H1 (cell line): ENCODE results near the gene MFAP3L. TPM values are rescaled to one million over a fixed set of nuclear protein-coding genes. Genes with fewer than 3 reads are reported as not detected.
A peak's percentile ranks its signal among the peaks of the same experiment; 100 is the strongest.

ENCODE experiments used
- CTCF ChIA-PET: fragments of 300-600 bp; sonication (Branson Sonifier 250); formaldehyde crosslinking; loops from one replicate; lab custom pipeline; 2021; ENCODE audit not compliant: partially characterized antibody; lab: Charles Lee
- POLR2A ChIA-PET: fragments of 300-600 bp; sonication (Branson Sonifier 250); formaldehyde crosslinking; loops from one replicate; lab custom pipeline; 2021; ENCODE audit warnings: inconsistent platforms; ENCODE audit not compliant: partially characterized antibody; lab: Charles Lee
- DNase-seq, 2 experiments: peaks; one replicate each; pipeline versions ENCODE4 v3.0.0 to v3.0.0-alpha.2; 2010 to 2022; ENCODE audit warnings: low spot score in 2 of 2, low read depth in 1 of 2, mixed read lengths in 1 of 2
- FAIRE-seq: peaks from 2 replicates; lab custom pipeline; 2011; peaks lifted over from hg19 to GRCh38; lab: Jason Lieb, UNC
- H2AFZ ChIP-seq: 2 replicates; pipeline ENCODE4 v1.8.1; 2012; ENCODE audit warnings: low read length, inconsistent platforms
- H2AK5ac ChIP-seq: 2 replicates; pipeline ENCODE4 v1.6.1; 2013; ENCODE audit warnings: low read depth, low read length
- H2BK120ac ChIP-seq: replicated peaks from 2 replicates; pipeline ENCODE3; 2013; ENCODE audit warnings: low read depth, low read length, inconsistent platforms
- H2BK12ac ChIP-seq: 2 replicates; pipeline ENCODE4 v1.6.1; 2013; ENCODE audit warnings: low read depth, low read length
- H2BK15ac ChIP-seq: 2 replicates; pipeline ENCODE4 v1.6.1; 2013; ENCODE audit warnings: low read length
- H2BK20ac ChIP-seq: 2 replicates; pipeline ENCODE4 v1.6.1; 2013; ENCODE audit warnings: low read length
- H2BK5ac ChIP-seq: 2 replicates; pipeline ENCODE4 v1.6.1; 2013; ENCODE audit warnings: low read depth, low read length
- H3K14ac ChIP-seq: 2 replicates; pipeline ENCODE4 v1.6.1; 2013; ENCODE audit warnings: inconsistent platforms; ENCODE audit not compliant: insufficient read length
- H3K18ac ChIP-seq: 2 replicates; pipeline ENCODE4 v1.6.1; 2013; ENCODE audit warnings: low read length; ENCODE audit errors: extremely low read depth
- H3K23ac ChIP-seq: 2 replicates; pipeline ENCODE4 v1.6.1; 2013; ENCODE audit warnings: inconsistent platforms; ENCODE audit not compliant: insufficient read length
- H3K23me2 ChIP-seq: 2 replicates; pipeline ENCODE4 v1.6.1; 2013; ENCODE audit warnings: low read depth, low read length
- H3K27ac ChIP-seq: 2 replicates; pipeline ENCODE4 v1.6.1; 2011; ENCODE audit warnings: low read depth, low read length, inconsistent platforms
- H3K27me3 ChIP-seq, 4 experiments: replicated peaks in 1 of 4; 1 replicate in 1 of 4; 2 replicates in 3 of 4; pipeline versions ENCODE4 v1.6.1 to v1.8.1; 2011 to 2013; ENCODE audit warnings: low read length in 3 of 4, mild to moderate bottlenecking in 3 of 4, inconsistent platforms in 2 of 4, mixed read lengths in 2 of 4, moderate library complexity in 1 of 4; ENCODE audit not compliant: control insufficient read depth in 3 of 4, insufficient read depth in 3 of 4; ENCODE audit errors: extremely low read depth in 1 of 4
- H3K36me3 ChIP-seq, 4 experiments: 2 replicates each; pipeline versions ENCODE4 v1.6.1 to v1.8.1; 2011 to 2013; ENCODE audit warnings: mild to moderate bottlenecking in 4 of 4, low read length in 3 of 4, moderate library complexity in 2 of 4, control low read depth in 1 of 4, inconsistent platforms in 1 of 4; ENCODE audit not compliant: insufficient read depth in 4 of 4, control insufficient read depth in 2 of 4
- H3K4ac ChIP-seq: replicated peaks from 2 replicates; pipeline ENCODE3; 2013; ENCODE audit warnings: low read length, low read depth, mixed read lengths, inconsistent platforms; ENCODE audit not compliant: insufficient read length
- H3K4me1 ChIP-seq, 4 experiments: replicated peaks in 1 of 4; 1 replicate in 1 of 4; 2 replicates in 3 of 4; pipeline versions ENCODE4 v1.6.1 to v1.8.1; 2011 to 2013; ENCODE audit warnings: low read length in 3 of 4, inconsistent platforms in 2 of 4, mixed read lengths in 1 of 4; ENCODE audit not compliant: insufficient read depth in 4 of 4, control insufficient read depth in 3 of 4
- H3K4me2 ChIP-seq, 2 experiments: 2 replicates each; pipeline versions ENCODE4 v1.6.1 to v1.8.1; 2011 to 2013; ENCODE audit warnings: low read depth in 2 of 2, low read length in 2 of 2, control low read depth in 1 of 2, inconsistent platforms in 1 of 2, mild to moderate bottlenecking in 1 of 2; ENCODE audit not compliant: insufficient read depth in 1 of 2
- H3K4me3 ChIP-seq, 4 experiments: fragments of 200-600, 300-600 bp in 1 of 4; sonication (generic), shearing (Covaris generic), sonication (Bioruptor Twin) in 1 of 4; 2 replicates each; pipeline versions ENCODE4 v1.5.1 to v1.8.1; 2011 to 2016; ENCODE audit warnings: low read length in 4 of 4, low read depth in 3 of 4, control low read depth in 2 of 4, inconsistent platforms in 2 of 4, mild to moderate bottlenecking in 2 of 4, mixed read lengths in 1 of 4, moderate library complexity in 1 of 4; ENCODE audit not compliant: insufficient read depth in 2 of 4; ENCODE audit errors: extremely low read depth in 1 of 4
- H3K56ac ChIP-seq: replicated peaks from 2 replicates; pipeline ENCODE3; 2013; ENCODE audit warnings: low read depth, mild to moderate bottlenecking, mixed read lengths, low read length, inconsistent platforms; ENCODE audit not compliant: insufficient read length
- H3K79me1 ChIP-seq: 2 replicates; pipeline ENCODE4 v1.6.1; 2013; ENCODE audit warnings: low read depth, low read length, control low read depth
- H3K79me2 ChIP-seq, 2 experiments: 2 replicates each; pipeline versions ENCODE4 v1.6.1 to v1.8.1; 2012 to 2013; ENCODE audit warnings: low read length in 2 of 2, mild to moderate bottlenecking in 2 of 2, inconsistent platforms in 1 of 2; ENCODE audit not compliant: insufficient read depth in 2 of 2, control insufficient read depth in 1 of 2
- H3K9ac ChIP-seq, 4 experiments: replicated peaks in 1 of 4; 1 replicate in 1 of 4; 2 replicates in 3 of 4; pipeline versions ENCODE4 v1.6.1 to v1.8.1; 2011 to 2013; ENCODE audit warnings: low read depth in 3 of 4, low read length in 3 of 4, control low read depth in 2 of 4, mild to moderate bottlenecking in 2 of 4, moderate library complexity in 2 of 4, inconsistent platforms in 1 of 4; ENCODE audit errors: extremely low read depth in 1 of 4
- H3K9me3 ChIP-seq, 2 experiments: 2 replicates each; pipeline versions ENCODE4 v1.6.1 to v1.8.1; 2012 to 2013; ENCODE audit warnings: mild to moderate bottlenecking in 2 of 2, moderate library complexity in 2 of 2, control low read depth in 1 of 2, inconsistent platforms in 1 of 2, low read depth in 1 of 2, low read length in 1 of 2, mixed read lengths in 1 of 2; ENCODE audit not compliant: insufficient read depth in 2 of 2
- H4K20me1 ChIP-seq, 2 experiments: replicated peaks in 1 of 2; 2 replicates each; pipeline versions ENCODE3 to v1.8.1; 2011 to 2013; ENCODE audit warnings: inconsistent platforms in 2 of 2, low read length in 2 of 2, mild to moderate bottlenecking in 1 of 2; ENCODE audit not compliant: insufficient read depth in 2 of 2, control insufficient read depth in 1 of 2
- H4K5ac ChIP-seq: 2 replicates; pipeline ENCODE4 v1.6.1; 2013; ENCODE audit warnings: low read length, low read depth, mixed read lengths, inconsistent platforms; ENCODE audit not compliant: insufficient read length
- H4K8ac ChIP-seq: 2 replicates; pipeline ENCODE4 v1.8.0; 2013; ENCODE audit warnings: mild to moderate bottlenecking, moderate library complexity, low read length, inconsistent platforms; ENCODE audit not compliant: insufficient read depth; ENCODE audit errors: extremely low read depth
- H4K91ac ChIP-seq: replicated peaks from 2 replicates; pipeline ENCODE3; 2013; ENCODE audit warnings: low read length, mixed read lengths, inconsistent platforms; ENCODE audit not compliant: insufficient read length
- BRCA1 ChIP-seq: IDR thresholded peaks from 2 replicates; pipeline ENCODE4 v1.6.1; 2012; ENCODE audit warnings: low read depth, low read length, improper control_type of control experiment
- ZNF274 ChIP-seq: IDR thresholded peaks from 2 replicates; pipeline ENCODE4 v1.7.0; 2012; ENCODE audit warnings: low read length, borderline replicate concordance; ENCODE audit errors: extremely low read depth
- WGBS, 2 experiments: shearing (Covaris generic) in 1 of 2; methylation state at CpG; one replicate each; pipeline versions ENCODE4 v1.1.6 to v1.1.7; 2013 to 2015; ENCODE audit warnings: low lambda C conversion rate in 2 of 2, mixed read lengths in 2 of 2, inconsistent platforms in 1 of 2, low coverage in 1 of 2, missing lambda C conversion rate in 1 of 2; ENCODE audit not compliant: insufficient replicate concordance in 2 of 2, insufficient coverage in 1 of 2, insufficient read length in 1 of 2; ENCODE audit errors: extremely low coverage in 1 of 2, missing lambda C conversion rate in 1 of 2; 5-methylcytosine and 5-hydroxymethylcytosine counted together
- polyA plus RNA-seq, 7 experiments: library from polyadenylated mRNA; depleted of rRNA in 3 of 7; stranded (reverse) in 5 of 7; unstranded in 2 of 7; fragments of >200 nt in 5 of 7; fragments of 200-250 nt in 2 of 7; gene quantifications; 1 replicate in 5 of 7; 2 replicates in 1 of 7; 4 replicates in 1 of 7; pipeline versions ENCODE4 v1.2.1 to v1.2.3, GENCODE V29; 2011 to 2013; ENCODE audit warnings: missing spikeins in 2 of 7, mixed read lengths in 2 of 7
- total RNA-seq: library from RNA; stranded (reverse); fragmentation: NEBNext Ultra II Directional; extraction: Animal tissue kit (Norgen Biotek cat#: 25700); gene quantifications from 2 replicates; pipeline ENCODE4 v1.2.1, GENCODE V29; 2021

The MFAP3L gene
- total and polyA plus RNA-seq, 2 of the 8 experiments (the other 6 are each of a cell fraction or from before 2014, with no cell fraction given): 7.0 to 9.8 TPM

- Histone ChIP-seq H2AFZ (0 out of 2 replicates have a peak overlapping the region, but pooled peaks have one; percentile 2), H3K4ac (no peak overlapping the region), H3K9ac (no peak overlapping the region), H4K5ac (no peak overlapping the region), H3K4me1 (peaks cover 0 to 1% (median under 1%) of the 10 kb centered on the region in 4 experiments; a peak in 2 of 7 replicates), H3K36me3 (no peaks in the 10 kb centered on the region), H3K18ac (peak overlapping the region; percentile 40; the same call in 1 of the 2 replicates), H3K79me1 (no peaks in the 10 kb centered on the region), H3K4me3 (no peak overlapping the region), H2BK5ac (0 out of 2 replicates have a peak overlapping the region, but pooled peaks have one; percentile 15), H3K4me2 (no peak overlapping the region), H3K23ac (no peak overlapping the region), H2BK15ac (no peak overlapping the region), H2BK120ac (no peak overlapping the region), H2BK12ac (0 out of 2 replicates have a peak overlapping the region, but pooled peaks have one; percentile 44), H3K27ac (no peak overlapping the region), H3K27me3 (no peaks in the 10 kb centered on the region), H2BK20ac (no peak overlapping the region), H2AK5ac (no peak overlapping the region), H4K20me1 (no peaks in the 10 kb centered on the region), H3K79me2 (no peaks in the 10 kb centered on the region), H3K9me3 (no peaks in the 10 kb centered on the region), H3K56ac (no peak overlapping the region), H4K91ac (no peak overlapping the region), H4K8ac (no peak overlapping the region), H3K23me2 (no peaks in the 10 kb centered on the region), H3K14ac (no peak overlapping the region)
- DNase-seq: no peak
- WGBS, 2 experiments: 90% methylated on average over 10 of the region's 10 CpGs; no CpG with 5 or more reads in 1 of the 2 experiments
- ChIA-PET CTCF (interaction anchor here (1.0 to 1.2 kb wide), 3 partner anchors 18 to 186 kb away, joined by 3 to 4 read pairs (median 3); no protein-coding TSS in a partner anchor), POLR2A (no interaction called here)
- no peak for FAIRE-seq
- TF ChIP-seq BRCA1 (no peak), ZNF274 (no peak)
Measured at GRCh38 chr4:169996379-169997240, 29.6 kb downstream of the MFAP3L start.
